ENCODE results near the gene RARB. TPM values are rescaled to one million over a fixed set of nuclear protein-coding genes. Genes with fewer than 3 reads are reported as not detected.

Gene RARB
- total and polyA plus RNA-seq, 9 of the 15 experiments (the other 6 are each of a cell fraction or from before 2014, with no cell fraction given): 0.15 to 1.3 (median 0.27) TPM

GRCh38 chr3:25567388-25567787, 139.3 kb downstream of the RARB start (continued):
- TF ChIP-seq, protein P1, sequence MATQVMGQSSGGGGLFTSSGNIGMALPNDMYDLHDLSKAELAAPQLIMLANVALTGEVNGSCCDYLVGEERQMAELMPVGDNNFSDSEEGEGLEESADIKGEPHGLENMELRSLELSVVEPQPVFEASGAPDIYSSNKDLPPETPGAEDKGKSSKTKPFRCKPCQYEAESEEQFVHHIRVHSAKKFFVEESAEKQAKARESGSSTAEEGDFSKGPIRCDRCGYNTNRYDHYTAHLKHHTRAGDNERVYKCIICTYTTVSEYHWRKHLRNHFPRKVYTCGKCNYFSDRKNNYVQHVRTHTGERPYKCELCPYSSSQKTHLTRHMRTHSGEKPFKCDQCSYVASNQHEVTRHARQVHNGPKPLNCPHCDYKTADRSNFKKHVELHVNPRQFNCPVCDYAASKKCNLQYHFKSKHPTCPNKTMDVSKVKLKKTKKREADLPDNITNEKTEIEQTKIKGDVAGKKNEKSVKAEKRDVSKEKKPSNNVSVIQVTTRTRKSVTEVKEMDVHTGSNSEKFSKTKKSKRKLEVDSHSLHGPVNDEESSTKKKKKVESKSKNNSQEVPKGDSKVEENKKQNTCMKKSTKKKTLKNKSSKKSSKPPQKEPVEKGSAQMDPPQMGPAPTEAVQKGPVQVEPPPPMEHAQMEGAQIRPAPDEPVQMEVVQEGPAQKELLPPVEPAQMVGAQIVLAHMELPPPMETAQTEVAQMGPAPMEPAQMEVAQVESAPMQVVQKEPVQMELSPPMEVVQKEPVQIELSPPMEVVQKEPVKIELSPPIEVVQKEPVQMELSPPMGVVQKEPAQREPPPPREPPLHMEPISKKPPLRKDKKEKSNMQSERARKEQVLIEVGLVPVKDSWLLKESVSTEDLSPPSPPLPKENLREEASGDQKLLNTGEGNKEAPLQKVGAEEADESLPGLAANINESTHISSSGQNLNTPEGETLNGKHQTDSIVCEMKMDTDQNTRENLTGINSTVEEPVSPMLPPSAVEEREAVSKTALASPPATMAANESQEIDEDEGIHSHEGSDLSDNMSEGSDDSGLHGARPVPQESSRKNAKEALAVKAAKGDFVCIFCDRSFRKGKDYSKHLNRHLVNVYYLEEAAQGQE (IDR thresholded peaks at IDR 0.05; ENCODE audit: borderline replicate concordance): no peak
- TF ChIP-seq, protein P1 (CRISPR knock-in tag; IDR thresholded peaks at IDR 0.05; ENCODE audit: low read depth): no peak
- TF ChIP-seq HNRNPLL (IDR thresholded peaks at IDR 0.05; ENCODE audit: low read depth, low read length, poor library complexity, severe bottlenecking): no peak

Data from K562 (cell line).